ENCODE measurements around the gene TLR4. TPM values are rescaled to one million over a fixed set of nuclear protein-coding genes. Genes with fewer than 3 reads are reported as not detected.
A peak's percentile ranks its signal among the peaks of the same experiment; 100 is the strongest.

The TLR4 gene
- total and polyA plus RNA-seq, 4 experiments from 2014 or later: 0.08 to 0.83 (median 0.55) TPM; not detected in 1

GRCh38 chr9:117677572-117677971, 26.6 kb upstream of the TLR4 start:
- Histone ChIP-seq H3K36me3 (ENCODE audit: insufficient read depth, low read length) (no peaks in the 10 kb centered on the region), H3K27me3 (ENCODE audit: insufficient read depth, low read length) (no peaks in the 10 kb centered on the region), H3K9me3 (ENCODE audit: control insufficient read depth in 1 of 2, low read length in 2 of 2) (no peaks in the 10 kb centered on the region), H3K4me3 (ENCODE audit: low read length in 2 of 2) (no peak overlapping the region), H3K4me1 (ENCODE audit: insufficient read depth, low read length) (no peaks in the 10 kb centered on the region), H3K27ac (ENCODE audit: low read depth, low read length) (no peak overlapping the region)
- H3K9me3 Mint-ChIP-seq: peaks cover 0 to 5% (median 0%) of the 10 kb centered on the region in 8 donors
- peaks cover 0 to 2% (median 0%) of the 10 kb centered on the region in 4 donors for H3K4me1 Mint-ChIP-seq
- H3K4me3 Mint-ChIP-seq: no peak overlapping the region
- peaks cover 2 to 3% of the 10 kb centered on the region in 2 donors for H3K27me3 Mint-ChIP-seq
- DNase-seq: no peak
- ChIA-PET CTCF (ENCODE audit: partially characterized antibody) (no interaction called here), POLR2A (ENCODE audit: partially characterized antibody) (no interaction called here)
- no peak overlapping the region for H3K27ac Mint-ChIP-seq
- no peaks in the 10 kb centered on the region for H3K36me3 Mint-ChIP-seq
- intact Hi-C loops (cut with micrococcal nuclease): no loop called here

- Mint-ChIP-seq H3K4me1 (peaks cover 0 to 2% (median 0%) of the 10 kb centered on the region in 4 donors), H3K9me3 (peaks cover 0 to 2% (median 0%) of the 10 kb centered on the region in 8 donors), H3K36me3 (no peaks in the 10 kb centered on the region), H3K4me3 (no peak overlapping the region), H3K27ac (no peak overlapping the region), H3K27me3 (no peaks in the 10 kb centered on the region)
- Histone ChIP-seq H3K9me3 (ENCODE audit: control insufficient read depth in 1 of 2, low read length in 2 of 2) (no peaks in the 10 kb centered on the region), H3K4me1 (ENCODE audit: insufficient read depth, low read length) (no peaks in the 10 kb centered on the region), H3K27me3 (ENCODE audit: insufficient read depth, low read length) (no peaks in the 10 kb centered on the region), H3K4me3 (ENCODE audit: low read length in 2 of 2) (no peak overlapping the region), H3K27ac (ENCODE audit: low read depth, low read length) (no peak overlapping the region), H3K36me3 (ENCODE audit: insufficient read depth, low read length) (no peaks in the 10 kb centered on the region)
- ChIA-PET POLR2A (ENCODE audit: partially characterized antibody) (no interaction called here), CTCF (ENCODE audit: partially characterized antibody) (no interaction called here)
- no peak for DNase-seq
- intact Hi-C loops (cut with micrococcal nuclease): no loop called here
Observed at GRCh38 chr9:117678871-117679270, 25.3 kb upstream of the TLR4 start.

- Histone ChIP-seq H3K36me3 (ENCODE audit: insufficient read depth, low read length) (no peaks in the 10 kb centered on the region), H3K4me3 (ENCODE audit: low read length in 2 of 2) (no peak overlapping the region), H3K4me1 (ENCODE audit: insufficient read depth, low read length) (no peaks in the 10 kb centered on the region), H3K9me3 (ENCODE audit: control insufficient read depth in 1 of 2, low read length in 2 of 2) (no peaks in the 10 kb centered on the region), H3K27ac (ENCODE audit: low read depth, low read length) (no peak overlapping the region), H3K27me3 (ENCODE audit: insufficient read depth, low read length) (no peaks in the 10 kb centered on the region)
- intact Hi-C loops (cut with micrococcal nuclease): no loop called here
- peaks cover 0 to 2% (median 0%) of the 10 kb centered on the region in 4 donors for H3K4me1 Mint-ChIP-seq
- peaks cover 0 to 2% of the 10 kb centered on the region in 2 donors for H3K27me3 Mint-ChIP-seq
- DNase-seq: no peak
- H3K4me3 Mint-ChIP-seq: peak overlapping the region in 4 of 8 donors; percentile 3 to 40 (median 32)
- H3K36me3 Mint-ChIP-seq: no peaks in the 10 kb centered on the region
- POLR2A ChIA-PET (ENCODE audit: partially characterized antibody): no interaction called here
- CTCF ChIA-PET (ENCODE audit: partially characterized antibody): no interaction called here
- no peak overlapping the region for H3K27ac Mint-ChIP-seq
- peaks cover 0 to 2% (median 0%) of the 10 kb centered on the region in 8 donors for H3K9me3 Mint-ChIP-seq
Observed at GRCh38 chr9:117679416-117679815, 24.8 kb upstream of the TLR4 start.

- Mint-ChIP-seq H3K27ac (no peak overlapping the region), H3K4me1 (peaks cover 0 to 2% (median 0%) of the 10 kb centered on the region in 4 donors), H3K4me3 (no peak overlapping the region), H3K9me3 (peaks cover 0 to 5% (median 0%) of the 10 kb centered on the region in 8 donors), H3K36me3 (no peaks in the 10 kb centered on the region), H3K27me3 (peaks cover 2 to 3% of the 10 kb centered on the region in 2 donors)
- Histone ChIP-seq H3K36me3 (ENCODE audit: insufficient read depth, low read length) (no peaks in the 10 kb centered on the region), H3K27ac (ENCODE audit: low read depth, low read length) (no peak overlapping the region), H3K4me3 (ENCODE audit: low read length in 2 of 2) (no peak overlapping the region), H3K9me3 (ENCODE audit: control insufficient read depth in 1 of 2, low read length in 2 of 2) (no peaks in the 10 kb centered on the region), H3K27me3 (ENCODE audit: insufficient read depth, low read length) (no peaks in the 10 kb centered on the region), H3K4me1 (ENCODE audit: insufficient read depth, low read length) (no peaks in the 10 kb centered on the region)
- no peak for DNase-seq
- CTCF ChIA-PET (ENCODE audit: partially characterized antibody): no interaction called here
- intact Hi-C loops (cut with micrococcal nuclease): no loop called here
- POLR2A ChIA-PET (ENCODE audit: partially characterized antibody): no interaction called here
Observed at GRCh38 chr9:117681888-117682287, 22.3 kb upstream of the TLR4 start.

- intact Hi-C loops (cut with micrococcal nuclease): no loop called here
- CTCF ChIA-PET (ENCODE audit: partially characterized antibody): no interaction called here
- H3K27ac Mint-ChIP-seq: no peak overlapping the region
Observed at GRCh38 chr9:117682955-117683710, 21.1 kb upstream of the TLR4 start.

GRCh38 chr9:117687532-117687931, 16.7 kb upstream of the TLR4 start:
- CTCF ChIA-PET (ENCODE audit: partially characterized antibody): no interaction called here
- H3K4me3 Mint-ChIP-seq: no peak overlapping the region
- H3K4me1 Mint-ChIP-seq: no peaks in the 10 kb centered on the region
- DNase-seq: no peak
- H3K4me1 ChIP-seq (ENCODE audit: insufficient read depth, low read length): no peaks in the 10 kb centered on the region
- peaks cover 2 to 3% of the 10 kb centered on the region in 2 donors for H3K27me3 Mint-ChIP-seq
- H3K27me3 ChIP-seq (ENCODE audit: insufficient read depth, low read length): no peaks in the 10 kb centered on the region
- intact Hi-C loops (cut with micrococcal nuclease): no loop called here
- H3K27ac Mint-ChIP-seq: no peak overlapping the region
- POLR2A ChIA-PET (ENCODE audit: partially characterized antibody): no interaction called here
- H3K4me3 ChIP-seq (ENCODE audit: low read length in 2 of 2): no peak overlapping the region
- H3K27ac ChIP-seq (ENCODE audit: low read depth, low read length): no peak overlapping the region
- H3K9me3 ChIP-seq (ENCODE audit: control insufficient read depth in 1 of 2, low read length in 2 of 2): no peaks in the 10 kb centered on the region
- H3K36me3 Mint-ChIP-seq: no peaks in the 10 kb centered on the region
- H3K9me3 Mint-ChIP-seq: peaks cover 0 to 7% (median 4%) of the 10 kb centered on the region in 8 donors
- H3K36me3 ChIP-seq (ENCODE audit: insufficient read depth, low read length): no peaks in the 10 kb centered on the region

More at GRCh38 chr9:117682955-117683710, 21.1 kb upstream of the TLR4 start:
- Histone ChIP-seq H3K27ac (ENCODE audit: low read depth, low read length) (no peak overlapping the region), H3K4me3 (ENCODE audit: low read length in 2 of 2) (no peak overlapping the region), H3K9me3 (ENCODE audit: control insufficient read depth in 1 of 2, low read length in 2 of 2) (no peaks in the 10 kb centered on the region), H3K4me1 (ENCODE audit: insufficient read depth, low read length) (no peaks in the 10 kb centered on the region), H3K36me3 (ENCODE audit: insufficient read depth, low read length) (no peaks in the 10 kb centered on the region), H3K27me3 (ENCODE audit: insufficient read depth, low read length) (no peaks in the 10 kb centered on the region)
- POLR2A ChIA-PET (ENCODE audit: partially characterized antibody): no interaction called here
- Mint-ChIP-seq H3K36me3 (no peaks in the 10 kb centered on the region), H3K27me3 (peaks cover 2 to 3% of the 10 kb centered on the region in 2 donors), H3K4me1 (peaks cover 0 to 2% (median 0%) of the 10 kb centered on the region in 4 donors), H3K9me3 (peaks cover 0 to 6% (median 2%) of the 10 kb centered on the region in 8 donors), H3K4me3 (no peak overlapping the region)
- DNase-seq: no peak

- Histone ChIP-seq H3K27me3 (ENCODE audit: insufficient read depth, low read length) (no peaks in the 10 kb centered on the region), H3K9me3 (ENCODE audit: control insufficient read depth in 1 of 2, low read length in 2 of 2) (no peaks in the 10 kb centered on the region), H3K27ac (ENCODE audit: low read depth, low read length) (no peak overlapping the region), H3K4me1 (ENCODE audit: insufficient read depth, low read length) (no peaks in the 10 kb centered on the region), H3K4me3 (ENCODE audit: low read length in 2 of 2) (no peak overlapping the region), H3K36me3 (ENCODE audit: insufficient read depth, low read length) (no peaks in the 10 kb centered on the region)
- CTCF ChIA-PET (ENCODE audit: partially characterized antibody): no interaction called here
- Mint-ChIP-seq H3K4me1 (no peaks in the 10 kb centered on the region), H3K27ac (no peak overlapping the region), H3K9me3 (peaks cover 0 to 6% (median 3%) of the 10 kb centered on the region in 8 donors), H3K27me3 (no peaks in the 10 kb centered on the region), H3K36me3 (no peaks in the 10 kb centered on the region), H3K4me3 (no peak overlapping the region)
- DNase-seq: no peak
- POLR2A ChIA-PET (ENCODE audit: partially characterized antibody): no interaction called here
- intact Hi-C loops (cut with micrococcal nuclease): no loop called here
Observed at GRCh38 chr9:117691367-117691766, 12.8 kb upstream of the TLR4 start.
